Activated naive CD8-positive, alpha-beta T cell treated with anti-CD3 and anti-CD28 coated beads, Interleukin-2, amount 50 U/mL, for 16 hours (primary cell): Measurements from ENCODE around the gene KLHDC4.
"Not testable (repeated sequence)": the region's sequence is repeated elsewhere in the genome, so short reads cannot be mapped to it uniquely, and the experiment has no call there.

Source experiments
- DNase-seq: peaks from one replicate; pipeline ENCODE4 v3.0.0-alpha.2; 2020; ENCODE audit warnings: low read depth, low spot score

Gene KLHDC4

GRCh38 chr16:87744750-87745514 lies 20.9 kb downstream of the KLHDC4 start:
- DNase-seq = no peak

- DNase-seq = no peak
Observed at GRCh38 chr16:87742781-87743490, 22.9 kb downstream of the KLHDC4 start.

- no peak for DNase-seq
Observed at GRCh38 chr16:87741700-87742415, 23.9 kb downstream of the KLHDC4 start.

GRCh38 chr16:87740909-87741424 lies 24.8 kb downstream of the KLHDC4 start:
- no peak for DNase-seq

GRCh38 chr16:87740441-87740840 lies 25.3 kb downstream of the KLHDC4 start:
- DNase-seq = no peak

GRCh38 chr16:87739801-87740200 lies 26.0 kb downstream of the KLHDC4 start:
- no peak for DNase-seq

GRCh38 chr16:87736008-87736382 lies 29.8 kb downstream of the KLHDC4 start:
- no peak for DNase-seq

GRCh38 chr16:87735270-87736007 lies 30.3 kb downstream of the KLHDC4 start:
- DNase-seq = no peak

GRCh38 chr16:87734644-87735043 lies 31.1 kb downstream of the KLHDC4 start:
- no peak for DNase-seq

GRCh38 chr16:87733190-87733589 lies 32.6 kb downstream of the KLHDC4 start:
- DNase-seq = no peak

- DNase-seq = no peak
Observed at GRCh38 chr16:87731607-87732006, 34.2 kb downstream of the KLHDC4 start.

GRCh38 chr16:87729266-87729954 lies 36.4 kb downstream of the KLHDC4 start:
- DNase-seq = no peak

- no peak for DNase-seq
Observed at GRCh38 chr16:87728026-87728425, 37.8 kb downstream of the KLHDC4 start.

GRCh38 chr16:87727346-87727745 lies 38.4 kb downstream of the KLHDC4 start:
- no peak for DNase-seq

GRCh38 chr16:87726577-87726976 lies 39.2 kb downstream of the KLHDC4 start:
- not testable (repeated sequence) for DNase-seq

GRCh38 chr16:87725596-87726235 lies 40.1 kb downstream of the KLHDC4 start:
- no peak for DNase-seq

GRCh38 chr16:87724490-87725291 lies 41.1 kb downstream of the KLHDC4 start:
- DNase-seq = no peak

GRCh38 chr16:87723226-87723623 lies 42.6 kb downstream of the KLHDC4 start:
- no peak for DNase-seq

GRCh38 chr16:87722590-87723225 lies 43.1 kb downstream of the KLHDC4 start:
- DNase-seq = no peak
